Measurements from ENCODE around the gene SIAH1.
"Not testable (repeated sequence)": the region's sequence is repeated elsewhere in the genome, so short reads cannot be mapped to it uniquely, and the experiment has no call there.

The SIAH1 gene, protein sequence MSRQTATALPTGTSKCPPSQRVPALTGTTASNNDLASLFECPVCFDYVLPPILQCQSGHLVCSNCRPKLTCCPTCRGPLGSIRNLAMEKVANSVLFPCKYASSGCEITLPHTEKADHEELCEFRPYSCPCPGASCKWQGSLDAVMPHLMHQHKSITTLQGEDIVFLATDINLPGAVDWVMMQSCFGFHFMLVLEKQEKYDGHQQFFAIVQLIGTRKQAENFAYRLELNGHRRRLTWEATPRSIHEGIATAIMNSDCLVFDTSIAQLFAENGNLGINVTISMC

DNA sequence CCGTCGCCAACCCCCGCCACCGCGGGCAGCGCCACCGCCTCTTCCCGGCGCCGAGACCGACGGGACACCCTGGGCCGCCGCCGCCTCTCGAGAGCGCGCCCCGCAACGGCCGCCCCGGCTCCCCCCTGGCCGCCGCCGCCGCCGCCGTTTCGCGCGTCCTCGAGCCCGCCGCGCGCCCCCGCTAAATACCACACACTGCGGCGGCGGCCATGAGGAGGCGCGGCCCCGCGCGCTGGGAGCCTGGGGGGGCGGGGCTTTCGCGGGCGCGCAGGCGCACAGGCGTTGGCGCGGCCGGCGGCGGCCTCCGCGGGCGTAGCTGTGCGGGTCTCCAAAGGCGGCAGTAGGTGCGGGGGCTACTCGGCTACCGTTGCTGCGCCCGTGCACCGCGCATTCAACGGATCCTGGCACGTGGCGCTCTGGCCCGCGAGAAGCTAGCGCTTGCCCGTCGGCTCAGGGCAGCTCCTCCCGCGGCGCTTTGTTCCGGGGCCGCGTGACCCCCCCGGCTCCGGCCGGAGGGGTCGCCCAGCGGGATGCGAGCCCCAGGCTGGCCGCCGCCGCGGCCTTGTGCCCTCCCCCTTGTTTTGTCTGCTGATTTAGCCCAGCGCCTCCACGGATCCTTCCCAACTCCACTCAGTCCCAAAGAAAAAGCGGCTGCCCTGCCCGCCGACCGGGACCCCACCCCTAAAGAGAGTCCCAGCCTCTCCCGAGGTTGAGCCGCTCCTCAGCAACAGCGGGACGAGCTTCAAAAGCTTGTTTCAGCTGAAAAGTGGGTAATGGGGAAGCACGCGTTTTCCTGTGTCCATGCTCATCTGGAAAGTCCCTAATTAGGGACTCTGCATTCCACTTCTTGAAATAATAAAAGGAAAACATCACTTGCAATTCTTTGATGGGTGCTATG, at the start of gene SIAH1:
Gene SIAH1 (minus strand): TSS at position 161 of the 898 bp plus-strand sequence. CDS start 22,985 bp downstream, outside the sequence.
- DNase-seq (ENCODE audit: low read depth, low spot score) = no peak

DNA sequence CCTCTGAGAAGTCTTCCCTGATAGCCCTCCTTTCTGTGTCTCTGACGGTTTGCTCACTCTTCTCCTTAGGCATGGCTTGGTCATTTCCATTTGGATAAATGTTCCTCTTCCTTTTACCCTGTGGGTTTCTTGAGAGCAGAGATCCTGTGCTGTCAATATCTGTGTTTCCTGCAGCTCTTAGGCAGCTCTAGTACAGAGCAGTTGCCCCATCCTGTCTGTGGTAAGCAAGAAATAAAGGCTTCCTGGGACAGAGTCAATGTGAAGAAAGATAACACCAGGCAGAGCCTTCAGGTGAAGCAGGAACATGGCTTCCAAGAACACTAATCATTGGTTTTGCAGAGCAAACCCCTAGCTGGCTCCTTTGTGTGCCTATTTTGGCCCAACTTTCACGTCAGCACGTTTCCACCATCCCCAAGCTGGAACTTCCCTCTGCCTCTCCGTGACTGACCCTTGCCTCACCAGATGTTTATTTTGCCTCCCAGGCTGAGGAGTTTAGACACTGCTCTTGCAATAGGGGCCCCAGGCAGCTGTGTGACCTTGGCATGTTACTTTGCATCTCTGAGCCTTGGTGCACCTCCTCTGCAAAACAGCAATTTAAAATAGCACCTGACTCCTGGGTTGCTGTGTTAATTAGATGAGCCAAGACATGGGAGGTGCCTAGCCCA, 49.6 kb upstream of the SIAH1 start:
- DNase-seq (ENCODE audit: low read depth, low spot score) = peak; percentile 56

DNA sequence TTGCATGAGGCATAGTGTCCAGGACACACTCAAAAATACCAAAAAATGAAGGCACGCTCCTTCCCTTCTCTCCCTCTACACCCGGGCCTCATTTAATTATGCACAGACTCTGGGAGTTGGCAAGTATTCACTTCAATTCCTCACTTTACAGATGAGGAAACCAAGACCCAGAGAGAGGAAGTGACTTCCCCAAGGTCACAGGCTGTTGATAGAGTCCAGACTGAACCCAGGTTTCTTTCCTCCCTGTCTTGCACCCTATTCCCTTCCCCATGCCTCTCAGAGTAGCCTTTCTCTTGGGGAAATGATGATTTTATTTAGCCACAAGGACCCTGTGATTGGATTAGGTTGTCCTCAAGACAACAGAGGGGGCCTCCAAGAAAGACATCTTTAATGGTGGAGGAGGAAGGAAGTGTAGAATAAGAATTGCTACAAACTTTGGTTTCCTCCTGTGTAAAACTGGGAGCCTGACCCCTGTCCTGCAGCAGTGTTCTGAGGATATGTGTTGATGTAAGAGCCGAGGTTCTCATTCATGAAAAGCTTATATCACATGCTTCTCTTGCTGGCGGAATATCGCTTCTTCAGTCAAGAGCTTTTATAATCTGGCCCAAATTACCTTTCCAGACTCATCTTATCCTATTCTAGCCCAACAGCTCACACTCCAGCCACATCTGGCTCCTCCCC, 48.8 kb upstream of the SIAH1 start:
- no peak for DNase-seq (ENCODE audit: low read depth, low spot score)

DNA sequence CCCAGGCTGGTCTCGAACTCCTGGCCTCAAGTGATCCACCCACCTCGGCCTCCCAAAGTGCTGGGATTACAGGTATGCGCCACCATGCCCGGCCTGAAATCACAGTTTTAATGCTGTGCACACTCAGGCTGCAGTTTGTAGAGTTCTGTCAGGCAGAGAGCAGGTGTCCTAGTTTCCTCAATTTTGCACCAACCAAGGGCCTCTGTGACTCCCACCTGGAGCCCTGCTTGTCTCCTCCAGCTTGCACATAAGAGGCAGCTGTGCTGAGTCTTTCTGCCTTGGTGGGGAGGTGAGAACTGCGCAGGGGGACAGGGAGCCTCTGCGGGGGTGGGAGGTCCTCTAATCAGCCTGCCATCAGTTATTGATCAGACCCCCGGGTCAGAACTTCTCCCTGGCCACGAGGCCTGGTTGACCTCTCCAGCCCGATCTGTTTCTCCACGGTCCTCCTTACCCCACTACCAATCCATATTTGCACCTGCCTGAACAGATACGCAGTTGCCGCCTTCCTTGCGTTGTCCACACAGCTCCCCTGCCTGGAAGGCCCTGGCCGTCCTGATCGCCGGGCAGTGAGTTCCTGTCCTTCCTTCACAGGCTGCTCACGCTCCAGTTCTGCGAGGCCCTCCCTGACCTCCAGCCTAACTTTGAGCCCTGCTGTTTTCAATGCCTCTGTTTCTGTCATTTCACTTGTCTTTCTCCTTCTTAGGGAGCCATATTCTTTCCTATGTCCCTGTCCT, 48.1 kb upstream of the SIAH1 start:
- no peak for DNase-seq (ENCODE audit: low read depth, low spot score)

DNA sequence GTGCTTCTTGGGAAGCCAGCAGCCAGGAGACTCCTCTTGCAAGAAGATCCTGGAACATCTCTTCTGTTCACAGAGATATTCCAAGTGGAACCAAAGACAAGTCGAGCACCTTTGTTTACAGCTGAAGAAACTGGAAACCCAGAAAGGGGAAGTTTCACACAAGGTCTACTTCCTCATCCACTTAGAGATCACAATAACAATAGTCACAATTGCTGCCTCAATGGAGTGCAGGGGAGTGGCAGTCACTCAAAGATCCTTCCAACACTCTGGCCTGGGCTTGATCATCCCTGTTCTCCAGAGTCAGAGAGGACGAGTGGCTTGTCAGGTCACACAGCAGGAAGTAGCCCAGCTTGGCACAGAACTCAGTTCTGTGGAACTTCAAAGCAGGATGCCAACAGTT, 46.9 kb upstream of the SIAH1 start:
- DNase-seq (ENCODE audit: low read depth, low spot score) = no peak

DNA sequence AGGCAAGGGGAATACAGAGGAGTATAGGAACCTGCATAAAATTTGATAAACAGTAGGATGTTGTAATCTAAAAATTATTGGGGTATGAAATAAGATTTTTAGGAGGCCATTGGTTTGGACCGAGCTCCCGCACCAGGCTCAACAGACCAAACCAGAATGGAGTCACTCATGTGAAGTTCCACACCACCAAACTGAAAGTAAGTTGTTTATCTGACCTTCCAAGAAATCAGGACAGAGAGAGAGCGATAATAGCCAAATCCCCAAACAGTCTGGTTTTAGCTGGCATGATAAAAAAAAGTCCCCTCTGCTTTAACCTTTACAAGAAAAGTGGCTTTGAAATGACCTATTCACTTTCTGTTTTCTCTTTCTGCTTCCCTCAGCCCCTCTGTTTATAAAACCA, 45.7 kb upstream of the SIAH1 start:
- no peak for DNase-seq (ENCODE audit: low read depth, low spot score)

DNA sequence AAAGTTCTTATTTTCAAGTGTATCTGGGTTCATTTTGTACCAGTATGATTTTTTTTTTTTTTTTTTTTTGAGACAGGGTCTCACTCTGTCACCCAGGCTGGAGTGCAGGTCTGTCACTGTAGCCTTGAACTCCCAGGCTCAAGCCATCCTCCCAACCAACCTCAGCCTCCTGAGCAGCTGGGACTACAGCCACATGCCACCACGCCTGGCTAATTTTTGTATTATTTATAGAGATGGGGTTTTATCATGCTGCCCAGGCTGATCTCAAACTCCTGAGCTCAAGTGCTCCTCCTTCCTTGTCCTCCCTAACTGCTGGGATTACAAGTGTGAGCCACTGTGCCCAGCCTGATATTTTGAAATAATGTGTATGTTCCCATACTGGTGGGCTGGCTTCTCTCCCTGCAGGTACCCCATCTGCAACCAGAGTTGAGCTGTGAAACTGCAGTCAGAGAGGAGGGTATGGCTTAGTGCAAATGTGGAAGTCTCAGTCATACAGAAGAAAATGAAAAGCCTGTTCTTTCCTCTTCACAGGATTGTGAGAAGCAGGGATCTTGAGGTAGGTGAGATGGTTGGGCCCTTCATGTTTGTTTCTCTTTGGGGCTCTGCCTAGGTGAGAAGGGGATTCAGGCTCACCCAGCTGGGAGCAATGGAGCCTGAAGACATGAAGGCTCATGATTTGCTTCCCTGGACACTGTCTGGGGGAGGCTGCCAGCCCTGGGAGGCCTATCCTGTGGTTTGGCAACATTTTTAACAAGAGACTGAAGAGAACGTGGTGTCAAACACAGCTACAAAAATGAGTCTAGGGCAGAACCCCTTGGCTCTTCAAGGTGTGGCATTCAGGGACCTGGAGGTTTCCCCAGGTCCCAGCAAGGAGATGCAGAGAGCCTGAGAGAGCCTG, 41.3 kb upstream of the SIAH1 start:
- no peak for DNase-seq (ENCODE audit: low read depth, low spot score)

DNA sequence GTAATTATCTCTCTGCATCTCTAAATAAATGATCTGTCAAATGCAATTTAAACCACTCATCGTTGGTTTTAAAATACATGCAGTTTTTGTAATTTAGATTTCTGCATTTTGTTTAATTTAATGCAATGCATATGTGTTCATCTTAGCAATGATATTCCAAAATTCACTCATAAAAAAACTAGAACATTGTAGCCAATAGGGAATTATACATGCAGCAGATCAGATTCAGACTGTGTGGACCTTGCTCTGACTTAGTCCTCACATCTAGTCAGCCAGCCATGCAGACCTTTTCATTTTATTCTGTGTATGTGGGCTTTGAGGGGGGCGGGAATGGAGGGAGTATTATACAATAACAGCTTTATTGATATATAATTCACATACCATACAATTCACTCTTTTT, 37.3 kb upstream of the SIAH1 start:
- DNase-seq (ENCODE audit: low read depth, low spot score) = no peak

DNA sequence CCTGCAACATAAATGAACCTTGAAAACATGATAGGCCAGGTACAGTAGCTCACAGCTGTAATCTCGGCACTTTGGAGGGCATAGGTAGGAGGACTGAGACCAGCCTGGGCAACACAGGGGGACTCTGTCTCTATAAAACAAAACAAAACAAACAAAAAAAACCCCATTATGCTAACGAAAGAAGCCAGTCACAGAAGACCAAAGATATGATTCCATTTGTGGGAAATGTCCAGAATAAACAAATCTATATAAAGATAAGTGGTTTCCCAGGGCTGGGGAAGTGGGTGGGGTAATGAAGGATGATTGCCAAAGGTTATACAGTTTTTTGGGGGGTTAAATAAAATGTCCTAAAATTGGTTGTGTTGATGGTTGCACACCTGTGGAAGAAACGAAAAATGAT, 36.5 kb upstream of the SIAH1 start:
- no peak for DNase-seq (ENCODE audit: low read depth, low spot score)

DNA sequence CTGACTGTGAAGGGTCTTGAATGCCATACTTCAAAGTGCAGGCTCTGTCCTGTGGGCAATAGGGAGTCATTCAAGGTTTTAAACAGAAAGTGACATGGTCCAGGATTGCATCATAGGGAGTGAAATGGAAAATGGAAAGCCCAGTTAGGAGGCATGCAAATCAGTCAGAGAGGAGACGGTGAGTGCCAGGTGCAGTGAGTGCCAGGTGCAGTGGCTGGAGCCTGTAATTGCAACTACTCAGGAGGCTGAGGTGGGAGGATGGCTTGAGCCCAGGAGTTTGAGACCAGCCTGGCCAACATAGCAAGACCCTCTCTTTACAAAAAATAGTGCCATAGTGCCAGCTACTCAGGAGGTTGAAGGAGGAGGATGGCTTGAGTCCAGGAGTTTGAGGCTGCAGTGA, 35.2 kb upstream of the SIAH1 start:
- DNase-seq (ENCODE audit: low read depth, low spot score) = no peak

DNA sequence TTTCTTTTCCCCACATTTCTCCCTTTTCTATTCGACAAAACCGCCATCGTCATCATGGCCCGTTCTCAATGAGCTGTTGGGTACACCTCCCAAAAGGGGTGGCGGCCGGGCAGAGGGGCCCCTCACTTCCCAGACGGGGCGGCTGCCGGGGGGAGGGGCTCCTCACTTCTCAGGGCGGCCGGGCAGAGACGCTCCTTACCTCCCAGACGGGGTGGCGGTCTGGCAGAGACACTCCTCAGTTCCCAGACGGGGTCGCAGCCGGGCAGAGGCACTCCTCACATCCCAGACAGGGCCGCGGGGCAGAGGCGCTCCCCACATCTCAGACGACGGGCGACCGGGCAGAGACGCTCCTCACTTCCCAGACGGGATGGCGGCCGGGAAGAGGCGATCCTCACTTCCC, 31.4 kb upstream of the SIAH1 start:
- not testable (repeated sequence) for DNase-seq (ENCODE audit: low read depth, low spot score)

DNA sequence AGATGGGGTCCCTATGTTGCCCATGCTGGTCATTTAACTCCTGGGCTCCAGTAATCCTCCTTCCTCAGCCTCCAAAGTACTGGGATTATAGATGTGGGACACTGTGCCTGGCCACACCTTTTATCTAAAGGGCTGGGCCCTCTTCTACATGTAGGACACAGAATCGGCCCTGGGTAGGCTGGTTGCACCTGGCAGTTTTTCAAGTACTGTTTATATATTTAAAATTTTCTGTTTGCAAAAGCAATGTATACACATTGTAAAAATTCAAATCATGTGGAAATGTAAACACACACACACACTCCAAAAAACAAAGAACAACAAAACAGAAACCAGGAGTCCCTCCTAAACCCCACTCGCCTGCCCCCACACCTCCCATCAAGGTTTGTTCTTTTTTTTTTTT, 28.1 kb upstream of the SIAH1 start:
- DNase-seq (ENCODE audit: low read depth, low spot score) = no peak

DNA sequence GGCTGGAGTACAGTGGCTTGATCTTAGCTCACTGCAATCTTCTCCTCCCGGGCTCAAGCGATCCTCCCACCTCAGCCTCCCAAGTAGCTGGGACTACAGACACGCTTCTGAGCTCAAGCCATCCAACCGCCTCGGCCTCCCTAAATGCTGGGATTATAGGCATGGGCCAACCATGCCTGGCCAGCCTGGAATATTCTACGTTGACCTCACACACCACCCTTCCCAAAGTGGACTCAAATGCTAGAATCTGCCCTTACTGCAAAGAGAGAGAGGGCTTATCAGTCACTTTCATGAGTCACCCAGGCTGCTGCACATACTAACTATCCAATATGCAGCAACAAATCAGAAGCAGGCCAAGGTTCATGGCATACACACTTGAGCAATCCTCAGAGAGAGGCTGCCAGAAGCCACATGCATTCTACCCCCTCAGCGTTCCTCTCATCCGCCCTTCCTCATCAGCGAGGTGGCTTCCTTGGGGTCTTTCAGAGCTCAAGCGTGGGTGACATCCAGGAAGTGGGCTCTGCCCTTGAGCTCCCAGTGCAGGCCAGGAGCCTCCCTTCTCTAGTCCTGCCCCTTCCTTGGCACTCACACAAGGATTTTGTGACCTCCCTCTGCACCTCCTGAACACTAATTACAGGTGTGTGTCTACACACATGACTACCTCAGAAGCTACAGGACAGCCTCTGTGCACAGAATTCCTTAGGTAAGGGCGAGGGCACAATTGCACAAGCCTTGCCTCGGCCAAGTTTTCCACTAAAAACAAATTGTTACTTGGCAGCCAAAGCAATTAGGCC, 24.8 kb upstream of the SIAH1 start:
- no peak for DNase-seq (ENCODE audit: low read depth, low spot score)

DNA sequence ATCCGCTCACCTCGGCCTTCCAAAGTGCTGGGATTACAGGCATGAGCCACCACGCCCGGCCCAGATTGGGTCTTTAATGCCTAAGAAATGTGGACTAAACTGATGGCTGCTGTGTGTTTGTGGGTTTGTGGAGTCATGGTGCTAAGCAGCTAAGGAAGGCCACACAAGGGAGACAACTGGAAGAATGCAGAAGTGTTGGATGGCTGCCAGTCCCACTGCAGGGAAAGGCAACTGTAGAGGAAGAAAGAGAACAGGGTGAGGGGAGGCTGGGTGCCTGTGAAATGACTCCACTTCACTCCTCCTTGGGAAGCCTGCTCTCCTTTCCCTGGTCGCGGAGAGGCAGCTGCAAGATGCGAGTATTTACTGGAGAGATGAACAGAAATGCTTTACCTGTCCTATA, 23.5 kb upstream of the SIAH1 start:
- DNase-seq (ENCODE audit: low read depth, low spot score) = peak; percentile 5

DNA sequence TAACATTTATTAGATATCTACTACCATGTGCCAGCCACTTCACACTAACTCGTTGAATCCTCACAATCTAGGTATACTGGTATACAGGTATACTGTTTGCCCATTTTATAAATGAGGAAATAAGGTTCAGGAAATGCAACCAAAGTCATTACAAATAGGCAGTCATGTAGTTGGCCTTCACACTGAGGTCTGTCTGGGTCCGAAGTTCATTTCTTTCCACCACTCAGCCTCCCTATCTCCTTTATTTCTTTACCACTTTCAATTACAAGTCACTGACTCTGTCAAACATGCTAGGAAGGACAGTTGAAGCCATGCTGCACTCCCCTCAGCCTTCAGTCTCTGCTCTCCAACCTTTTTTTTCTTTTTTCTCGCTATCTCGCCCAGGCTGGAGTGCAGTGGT, 20.7 kb upstream of the SIAH1 start:
- no peak for DNase-seq (ENCODE audit: low read depth, low spot score)

DNA sequence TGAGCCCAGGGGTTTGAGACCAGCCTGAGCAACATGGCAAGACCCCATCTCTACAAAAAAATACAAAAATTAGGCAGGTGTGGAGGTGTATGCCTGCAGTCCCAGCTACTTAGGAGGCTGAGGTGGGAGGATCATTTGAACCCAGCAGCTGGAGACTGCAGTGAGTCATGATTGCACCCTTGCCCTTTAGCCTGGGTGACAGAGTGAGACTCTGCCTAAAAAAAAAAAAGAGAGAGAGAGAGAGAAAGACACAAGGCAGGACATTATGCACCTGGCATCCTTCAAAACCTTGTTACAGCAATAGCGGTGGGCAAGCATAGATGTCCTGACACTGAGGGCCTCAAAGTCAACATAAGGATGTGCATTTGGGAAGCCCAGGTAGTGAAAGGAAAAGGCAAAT, 19.9 kb upstream of the SIAH1 start:
- no peak for DNase-seq (ENCODE audit: low read depth, low spot score)

DNA sequence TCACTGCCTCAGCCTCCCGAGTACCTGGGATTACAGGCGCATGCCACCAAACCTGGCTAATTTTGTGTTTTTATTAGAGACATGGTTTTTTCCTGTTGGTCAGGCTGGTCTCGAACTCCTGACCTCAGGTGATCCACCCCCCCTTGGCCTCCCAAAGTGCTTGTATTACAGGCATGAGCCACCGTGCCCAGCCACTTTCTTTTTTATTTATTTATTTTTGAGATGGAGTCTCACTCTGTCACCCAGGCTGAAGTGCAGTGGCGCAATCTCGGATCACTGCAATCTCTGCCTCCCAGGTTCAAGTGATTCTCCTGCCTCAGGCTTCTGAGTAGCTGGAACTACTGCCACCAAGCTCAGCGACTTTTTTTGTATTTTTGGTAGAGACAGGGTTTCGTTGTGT, 17.3 kb upstream of the SIAH1 start:
- not testable (repeated sequence) for DNase-seq (ENCODE audit: low read depth, low spot score)

DNA sequence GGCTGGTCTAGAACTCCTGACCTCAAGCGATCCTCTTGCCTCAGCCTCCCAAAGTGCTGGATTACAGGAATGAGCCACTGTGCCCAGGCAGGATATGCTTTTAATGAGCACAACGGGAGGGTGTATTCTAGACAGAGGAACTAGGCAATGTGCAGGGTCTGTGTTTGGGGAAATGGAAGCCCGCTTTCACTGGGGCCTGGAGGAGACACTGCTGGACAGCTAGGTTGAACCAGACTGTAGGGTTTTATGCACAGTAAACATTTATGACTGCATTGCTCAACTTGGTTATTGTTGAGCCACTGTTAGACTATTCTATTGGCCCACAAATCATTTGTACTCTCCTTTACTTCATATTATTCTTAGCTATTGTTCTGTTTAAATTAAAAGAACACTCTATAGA, 10.2 kb upstream of the SIAH1 start:
- DNase-seq (ENCODE audit: low read depth, low spot score) = no peak

DNA sequence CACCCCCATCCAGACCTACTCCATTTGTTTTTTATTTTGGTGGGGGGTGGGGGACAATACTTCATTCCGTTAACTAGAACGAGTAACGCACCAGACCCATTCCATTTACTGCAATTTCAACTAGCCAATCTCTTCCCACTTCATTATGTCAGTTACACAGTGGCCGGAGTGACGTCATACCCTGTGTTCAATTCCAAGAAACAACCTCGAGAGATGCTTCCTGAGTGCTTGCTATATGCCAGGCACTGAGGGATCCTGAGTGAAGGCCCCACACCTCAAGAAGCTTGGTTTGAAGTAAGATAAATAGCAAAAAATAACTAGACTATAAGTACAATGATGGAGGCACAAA, 9.1 kb upstream of the SIAH1 start:
- no peak for DNase-seq (ENCODE audit: low read depth, low spot score)
